ENCODE measurements around the gene NEU4. TPM values are rescaled to one million over a fixed set of nuclear protein-coding genes. Genes with fewer than 3 reads are reported as not detected.

NEU4 gene
- total RNA-seq, 4 donors from 2014 or later = 0.78 to 5.7 (median 1.1) TPM; not detected in 1

GRCh38 chr2:241772063-241772499, 36.9 kb upstream of the NEU4 start:
- WGBS, 2 donors = 52 to 54% methylated on average over 9 of the region's 9 CpGs
- H3K27me3 ChIP-seq = no peaks in the 10 kb centered on the region
- no peak for DNase-seq
- H3K4me1 ChIP-seq = peaks cover 0 to 9% of the 10 kb centered on the region in 2 donors
- no peak overlapping the region for H3K4me3 ChIP-seq (replicated peaks in 1 of 3)
- intact Hi-C loops (cut with DNase I) = no loop called here
- H3K9me3 ChIP-seq = no peaks in the 10 kb centered on the region
- no peak for TF ChIP-seq CTCF (IDR thresholded peaks at IDR 0.05)
- TF ChIP-seq POLR2A (IDR thresholded peaks at IDR 0.05) = no peak
- H3K36me3 ChIP-seq = no peaks in the 10 kb centered on the region
- H3K27ac ChIP-seq = no peak overlapping the region

GRCh38 chr2:241773511-241774418, 35.2 kb upstream of the NEU4 start:
- TF ChIP-seq CTCF (IDR thresholded peaks at IDR 0.05) = no peak
- TF ChIP-seq POLR2A (IDR thresholded peaks at IDR 0.05) = no peak
- no peak overlapping the region for H3K27ac ChIP-seq
- H3K9me3 ChIP-seq = no peaks in the 10 kb centered on the region
- intact Hi-C loops (cut with DNase I) = no loop called here
- DNase-seq = no peak
- H3K27me3 ChIP-seq = no peaks in the 10 kb centered on the region
- 29 to 47% methylated on average over 9 to 10 of the region's 29 CpGs for WGBS, 2 donors
- H3K4me3 ChIP-seq (replicated peaks in 1 of 3) = no peak overlapping the region
- H3K4me1 ChIP-seq = peaks cover 0 to 9% of the 10 kb centered on the region in 2 donors
- H3K36me3 ChIP-seq = no peaks in the 10 kb centered on the region

- no peak overlapping the region for H3K27ac ChIP-seq
- DNase-seq = no peak
- intact Hi-C loops (cut with DNase I) = no loop called here
These were observed 34.4 kb upstream of the NEU4 start for GRCh38 chr2:241774419-241775222.

GRCh38 chr2:241775223-241776177, 33.5 kb upstream of the NEU4 start:
- H3K36me3 ChIP-seq = no peaks in the 10 kb centered on the region
- no peak for TF ChIP-seq POLR2A (IDR thresholded peaks at IDR 0.05)
- 79 to 83% methylated on average over 19 to 29 of the region's 34 CpGs for WGBS, 2 donors
- H3K4me3 ChIP-seq (replicated peaks in 1 of 3) = no peak overlapping the region
- peaks cover 0 to 9% of the 10 kb centered on the region in 2 donors for H3K4me1 ChIP-seq
- H3K27ac ChIP-seq = no peak overlapping the region
- no peak for DNase-seq
- no peaks in the 10 kb centered on the region for H3K27me3 ChIP-seq
- intact Hi-C loops (cut with DNase I) = no loop called here
- no peaks in the 10 kb centered on the region for H3K9me3 ChIP-seq

More at GRCh38 chr2:241774419-241775222, 34.4 kb upstream of the NEU4 start:
- WGBS, 2 donors = 85 to 90% methylated on average over 4 to 26 of the region's 40 CpGs
- H3K4me3 ChIP-seq (replicated peaks in 1 of 3) = no peak overlapping the region
- H3K9me3 ChIP-seq = no peaks in the 10 kb centered on the region
- H3K36me3 ChIP-seq = no peaks in the 10 kb centered on the region
- no peaks in the 10 kb centered on the region for H3K27me3 ChIP-seq
- TF ChIP-seq POLR2A (IDR thresholded peaks at IDR 0.05) = no peak
- TF ChIP-seq CTCF (IDR thresholded peaks at IDR 0.05) = no peak
- H3K4me1 ChIP-seq = peaks cover 0 to 9% of the 10 kb centered on the region in 2 donors

Measured in thyroid gland (tissue), 4 donors.